Esophagus muscularis mucosa (tissue), 4 donors: Measurements from ENCODE around the gene PLA2G2E. TPM values are rescaled to one million over a fixed set of nuclear protein-coding genes. Genes with fewer than 3 reads are reported as not detected.

Source experiments
- DNase-seq: peaks from one replicate; pipeline ENCODE4 v3.0.0-alpha.2; 2017; ENCODE audit errors: extremely low spot score
- H3K27ac ChIP-seq, 4 donors: fragments of 200-600 bp; sonication (generic); replicated peaks in 1 of 4; 1 replicate in 3 of 4; 2 replicates in 1 of 4; pipeline ENCODE4 v1.5.1; 2016 to 2019; ENCODE audit warnings: mild to moderate bottlenecking in 1 of 4
- H3K27me3 ChIP-seq, 4 donors: fragments of 200-600 bp; sonication (generic); one replicate each; pipeline versions ENCODE4 v1.5.1 to v1.6.0; 2016 to 2019
- H3K36me3 ChIP-seq, 4 donors: fragments of 200-600 bp; sonication (generic); one replicate each; pipeline ENCODE4 v1.5.1; 2016 to 2019
- H3K4me1 ChIP-seq, 4 donors: fragments of 200-600 bp; sonication (generic); one replicate each; pipeline ENCODE4 v1.5.1; 2016 to 2019
- H3K4me3 ChIP-seq, 4 donors: fragments of 200-600 bp; sonication (generic); 1 replicate in 2 of 4; 2 replicates in 2 of 4; pipeline ENCODE4 v1.5.1; 2016 to 2019; ENCODE audit warnings: mild to moderate bottlenecking in 4 of 4, moderate library complexity in 1 of 4
- H3K9me3 ChIP-seq, 4 donors: fragments of 200-600 bp; sonication (generic); 1 replicate in 3 of 4; 2 replicates in 1 of 4; pipeline ENCODE4 v1.5.1; 2016 to 2019
- CTCF ChIP-seq, 3 experiments: fragments of 200-600 bp in 2 of 3; fragments of 450-650 bp in 1 of 3; sonication (generic) in 2 of 3; IDR thresholded peaks; one replicate each; pipeline ENCODE4 v1.5.1; 2017 to 2019; ENCODE audit warnings: antibody characterized with exemption in 3 of 3, mild to moderate bottlenecking in 2 of 3, moderate library complexity in 1 of 3
- EP300 ChIP-seq: sonication (generic); formaldehyde crosslinking; IDR thresholded peaks from one replicate; pipeline ENCODE4 v1.6.1; 2017; ENCODE audit warnings: antibody characterized with exemption
- POLR2A ChIP-seq: fragments of 450-650 bp; IDR thresholded peaks from one replicate; pipeline ENCODE4 v1.6.1; 2017; ENCODE audit warnings: antibody characterized with exemption, moderate library complexity, mild to moderate bottlenecking, low read depth
- POLR2AphosphoS5 ChIP-seq, 2 donors: sonication (generic); formaldehyde crosslinking; IDR thresholded peaks; one replicate each; pipeline ENCODE4 v1.6.1; 2017; ENCODE audit warnings: antibody characterized with exemption in 2 of 2
- WGBS: methylation state at CpG from one replicate; pipeline ENCODE4 v1.1.5; 2018; 5-methylcytosine and 5-hydroxymethylcytosine counted together
- intact Hi-C: fragments of 100-400 bp; cut with DNase I; formaldehyde crosslinking; loops from one replicate; pipeline ENCODE4 v1.15.1; 2023
- total RNA-seq, 4 donors: library from RNA; depleted of rRNA; stranded (reverse); fragments of >200 nt; gene quantifications; one replicate each; pipeline versions ENCODE4 v1.1.0 to v1.2.1, GENCODE V29; 2016

PLA2G2E gene
- total RNA-seq, 4 donors from 2014 or later, result not detected

GRCh38 chr1:19942657-19943056 lies 19.2 kb upstream of the PLA2G2E start:
- no peaks in the 10 kb centered on the region for H3K9me3 ChIP-seq
- WGBS, result 93% methylated on average over 2 of the region's 2 CpGs
- H3K27me3 ChIP-seq, result no peaks in the 10 kb centered on the region
- TF ChIP-seq CTCF (IDR thresholded peaks at IDR 0.05) (no peak), EP300 (no peak), POLR2AphosphoS5 (IDR thresholded peaks at IDR 0.05) (no peak), POLR2A (no peak)
- H3K4me1 ChIP-seq, result no peaks in the 10 kb centered on the region
- intact Hi-C loops, result no loop called here
- no peak overlapping the region for H3K27ac ChIP-seq
- H3K36me3 ChIP-seq, result no peaks in the 10 kb centered on the region
- H3K4me3 ChIP-seq, result no peak overlapping the region
- no peak for DNase-seq

GRCh38 chr1:19942088-19942487 lies 18.7 kb upstream of the PLA2G2E start:
- intact Hi-C loops, result no loop called here
- DNase-seq, result no peak
- no peaks in the 10 kb centered on the region for H3K4me1 ChIP-seq
- no peaks in the 10 kb centered on the region for H3K36me3 ChIP-seq
- H3K27me3 ChIP-seq, result no peaks in the 10 kb centered on the region
- no peak overlapping the region for H3K4me3 ChIP-seq
- no peaks in the 10 kb centered on the region for H3K9me3 ChIP-seq
- H3K27ac ChIP-seq, result no peak overlapping the region
- 63% methylated on average over 3 of the region's 3 CpGs for WGBS
- TF ChIP-seq CTCF (IDR thresholded peaks at IDR 0.05) (no peak), POLR2A (no peak), EP300 (no peak), POLR2AphosphoS5 (IDR thresholded peaks at IDR 0.05) (no peak)

- no peak for DNase-seq
- intact Hi-C loops, result no loop called here
- H3K4me3 ChIP-seq, result no peak overlapping the region
- H3K27me3 ChIP-seq, result no peaks in the 10 kb centered on the region
- no peak for TF ChIP-seq POLR2AphosphoS5 (IDR thresholded peaks at IDR 0.05)
- no peaks in the 10 kb centered on the region for H3K36me3 ChIP-seq
- WGBS, result 98% methylated on average over 3 of the region's 3 CpGs
- H3K27ac ChIP-seq, result no peak overlapping the region
- no peaks in the 10 kb centered on the region for H3K4me1 ChIP-seq
- no peaks in the 10 kb centered on the region for H3K9me3 ChIP-seq
These were observed 17.8 kb upstream of the PLA2G2E start for GRCh38 chr1:19941206-19941568.

- Histone ChIP-seq H3K9me3 (no peaks in the 10 kb centered on the region), H3K4me3 (no peak overlapping the region), H3K4me1 (no peaks in the 10 kb centered on the region), H3K36me3 (no peaks in the 10 kb centered on the region), H3K27me3 (no peaks in the 10 kb centered on the region), H3K27ac (no peak overlapping the region)
- 72% methylated on average over 7 of the region's 7 CpGs for WGBS
- no peak for DNase-seq
- no peak for TF ChIP-seq POLR2A
- no peak for TF ChIP-seq POLR2AphosphoS5 (IDR thresholded peaks at IDR 0.05)
- TF ChIP-seq CTCF (IDR thresholded peaks at IDR 0.05), result no peak
- TF ChIP-seq EP300, result no peak
- intact Hi-C loops, result no loop called here
These were observed 17.2 kb upstream of the PLA2G2E start for GRCh38 chr1:19940486-19941205.

GRCh38 chr1:19938472-19938871 lies 15.1 kb upstream of the PLA2G2E start:
- no peaks in the 10 kb centered on the region for H3K9me3 ChIP-seq
- no peak overlapping the region for H3K4me3 ChIP-seq
- H3K4me1 ChIP-seq, result no peaks in the 10 kb centered on the region
- TF ChIP-seq POLR2AphosphoS5 (IDR thresholded peaks at IDR 0.05) (no peak), EP300 (no peak), CTCF (IDR thresholded peaks at IDR 0.05) (no peak), POLR2A (no peak)
- H3K36me3 ChIP-seq, result no peaks in the 10 kb centered on the region
- H3K27ac ChIP-seq, result no peak overlapping the region
- intact Hi-C loops, result no loop called here
- WGBS, result 100% methylated on average over 1 of the region's 1 CpG
- no peak for DNase-seq
- no peaks in the 10 kb centered on the region for H3K27me3 ChIP-seq
